ENCODE results near the gene CENPL.

Gene CENPL

DNA sequence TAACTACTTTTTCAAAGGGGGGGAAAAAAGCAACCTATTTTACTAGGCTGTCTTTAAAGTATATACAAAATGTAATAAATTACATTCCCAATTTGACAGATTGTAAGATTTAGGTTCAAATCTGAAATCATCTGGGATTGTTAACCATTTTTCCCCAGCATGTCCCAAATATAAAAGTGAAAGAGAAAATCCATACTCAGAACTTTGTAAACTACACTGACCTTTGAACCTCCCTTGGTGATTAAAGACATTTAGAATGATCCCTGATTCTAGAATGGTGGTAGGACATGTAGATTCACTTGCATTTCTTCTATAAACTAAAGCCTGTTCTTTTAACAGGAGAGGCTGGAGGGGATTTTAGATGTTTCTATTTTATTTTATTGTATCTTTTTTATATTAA, 70.9 kb downstream of the CENPL start:
- ChIA-PET CTCF (no interaction called here), POLR2A (no interaction called here)
- peaks cover 23 to 63% of the 10 kb centered on the region in 2 experiments for H3K36me3 ChIP-seq (ENCODE audit: control insufficient read depth in 2 of 2, insufficient read depth in 1 of 2, low read length in 2 of 2)
- no peak overlapping the region for H3K4me3 ChIP-seq (ENCODE audit: low read depth, low read length)
- no peaks in the 10 kb centered on the region for H3K9me3 ChIP-seq (ENCODE audit: control insufficient read depth, insufficient read depth, low read depth, low read length)
- H3K27ac ChIP-seq (ENCODE audit: extremely low read depth, low read depth, low read length), result no peak overlapping the region
- no peak for TF ChIP-seq ZNF707 (tag by site-specific recombination; IDR thresholded peaks at IDR 0.05)
- no peak for TF ChIP-seq KLF8 (tag by site-specific recombination; IDR thresholded peaks at IDR 0.05)
- no peak for TF ChIP-seq ZNF174 (tag by site-specific recombination; IDR thresholded peaks at IDR 0.05)
- no peak for TF ChIP-seq PRDM10 (tag by site-specific recombination; IDR thresholded peaks at IDR 0.05)
- TF ChIP-seq ZNF112 (tag by site-specific recombination; IDR thresholded peaks at IDR 0.05), result no peak
- TF ChIP-seq ZNF26 (tag by site-specific recombination; IDR thresholded peaks at IDR 0.05), result no peak
- no peak for TF ChIP-seq ZNF639 (tag by site-specific recombination; IDR thresholded peaks at IDR 0.05)
- no peak for TF ChIP-seq SALL2 (tag by site-specific recombination; IDR thresholded peaks at IDR 0.05; ENCODE audit: borderline replicate concordance)
- no peak for TF ChIP-seq KLF7 (tag by site-specific recombination; IDR thresholded peaks at IDR 0.05; ENCODE audit: borderline replicate concordance)
- no peak for TF ChIP-seq ZNF558 (tag by site-specific recombination; IDR thresholded peaks at IDR 0.05)
- no peak for TF ChIP-seq IKZF3 (tag by site-specific recombination; IDR thresholded peaks at IDR 0.05)
- TF ChIP-seq ZNF624 (tag by site-specific recombination; IDR thresholded peaks at IDR 0.05), result no peak
- TF ChIP-seq ZNF837 (tag by site-specific recombination; IDR thresholded peaks at IDR 0.05), result no peak
- no peak for TF ChIP-seq ZNF274 (IDR thresholded peaks at IDR 0.05; ENCODE audit: low read length)
- no peak for TF ChIP-seq ZNF274 (tag by site-specific recombination; IDR thresholded peaks at IDR 0.05; ENCODE audit: borderline replicate concordance)
- TF ChIP-seq, protein P1, sequence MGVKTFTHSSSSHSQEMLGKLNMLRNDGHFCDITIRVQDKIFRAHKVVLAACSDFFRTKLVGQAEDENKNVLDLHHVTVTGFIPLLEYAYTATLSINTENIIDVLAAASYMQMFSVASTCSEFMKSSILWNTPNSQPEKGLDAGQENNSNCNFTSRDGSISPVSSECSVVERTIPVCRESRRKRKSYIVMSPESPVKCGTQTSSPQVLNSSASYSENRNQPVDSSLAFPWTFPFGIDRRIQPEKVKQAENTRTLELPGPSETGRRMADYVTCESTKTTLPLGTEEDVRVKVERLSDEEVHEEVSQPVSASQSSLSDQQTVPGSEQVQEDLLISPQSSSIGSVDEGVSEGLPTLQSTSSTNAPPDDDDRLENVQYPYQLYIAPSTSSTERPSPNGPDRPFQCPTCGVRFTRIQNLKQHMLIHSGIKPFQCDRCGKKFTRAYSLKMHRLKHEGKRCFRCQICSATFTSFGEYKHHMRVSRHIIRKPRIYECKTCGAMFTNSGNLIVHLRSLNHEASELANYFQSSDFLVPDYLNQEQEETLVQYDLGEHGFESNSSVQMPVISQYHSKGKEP (tag by site-specific recombination; IDR thresholded peaks at IDR 0.05), result no peak
- TF ChIP-seq ZNF776 (tag by site-specific recombination; IDR thresholded peaks at IDR 0.05; ENCODE audit: borderline replicate concordance), result no peak
- no peak for TF ChIP-seq GLIS1 (tag by site-specific recombination; IDR thresholded peaks at IDR 0.05)
- no peak for TF ChIP-seq ZBTB48 (tag by site-specific recombination; IDR thresholded peaks at IDR 0.05)
- no peaks in the 10 kb centered on the region for H3K4me1 ChIP-seq (ENCODE audit: control insufficient read depth, insufficient read depth, low read length)

Measured in HEK293 (cell line).